Measurements from ENCODE around the gene WDFY4. TPM values are rescaled to one million over a fixed set of nuclear protein-coding genes. Genes with fewer than 3 reads are reported as not detected.

Gene WDFY4
- 0.12 TPM in 1 of 2 replicates, not detected in the other for total RNA-seq

GRCh38 chr10:48684792-48685623 lies at the start of gene WDFY4:
TSS of gene WDFY4 (plus strand) at chr10:48684873. CDS start at chr10:48709733, 24,860 bp downstream.

GRCh38 chr10:48939790-48940325 lies 255.2 kb downstream of the WDFY4 start, which contains the start of gene LRRC18:
TSS of gene LRRC18 (minus strand) at chr10:48939840. CDS start at chr10:48914155, 25,685 bp downstream.

Other genes with a start within 250 kb of the WDFY4 start
- 6.0 and 7.9 TPM in 2 replicates for gene ARHGAP22, start 79.8 kb upstream of the WDFY4 start, total RNA-seq

Data from pericardium fibroblast (primary cell).